HG03139 (cell line): ENCODE results near the gene GADD45GIP1.
"Not testable (repeated sequence)": the region's sequence is repeated elsewhere in the genome, so short reads cannot be mapped to it uniquely, and the experiment has no call there.

Experiments
- ATAC-seq: cut with Tn5 transposase; IDR thresholded peaks from one replicate; pipeline ENCODE4 v1.9.1; 2021; ENCODE audit not compliant: unreplicated experiment

GADD45GIP1 gene

DNA sequence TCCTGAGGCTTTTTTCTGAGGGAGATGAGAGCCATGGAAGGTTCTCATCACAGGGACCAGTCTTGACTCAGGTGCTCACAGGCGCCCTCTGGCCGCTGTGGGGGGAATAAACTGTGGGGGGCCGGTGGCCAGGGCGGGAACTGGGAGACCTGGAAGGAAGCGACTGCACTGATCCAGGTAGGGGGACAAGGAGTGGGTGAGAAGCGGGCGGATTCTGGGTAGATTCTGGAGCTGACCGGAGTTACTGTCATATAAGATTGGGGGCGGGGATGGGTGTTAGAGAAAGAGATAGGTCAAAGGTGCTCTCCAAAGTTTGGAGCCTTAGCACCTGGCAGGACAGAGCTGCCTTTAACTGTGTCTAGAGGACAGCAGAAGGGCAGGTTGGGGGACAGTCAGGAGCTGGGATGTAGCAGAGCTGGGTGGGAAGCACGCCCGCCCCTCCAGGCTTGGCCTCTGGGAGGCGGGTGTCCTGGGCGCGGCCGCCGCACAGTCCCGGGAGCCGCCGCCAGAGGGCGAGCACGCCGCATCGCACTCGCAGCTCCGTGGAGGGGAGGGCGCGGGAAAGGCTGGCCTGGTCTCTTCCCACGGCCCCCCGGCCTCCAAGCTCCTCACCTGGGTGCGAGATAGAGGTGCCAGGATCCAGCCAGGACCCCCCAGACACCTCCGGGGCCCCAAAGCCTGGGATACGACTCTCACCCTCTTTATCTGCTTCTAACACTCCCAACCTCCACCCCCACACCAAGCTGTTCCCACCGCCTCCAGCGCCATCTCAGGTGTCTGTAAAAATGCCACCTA lies 8.2 kb upstream of the GADD45GIP1 start:
- no peak for ATAC-seq

DNA sequence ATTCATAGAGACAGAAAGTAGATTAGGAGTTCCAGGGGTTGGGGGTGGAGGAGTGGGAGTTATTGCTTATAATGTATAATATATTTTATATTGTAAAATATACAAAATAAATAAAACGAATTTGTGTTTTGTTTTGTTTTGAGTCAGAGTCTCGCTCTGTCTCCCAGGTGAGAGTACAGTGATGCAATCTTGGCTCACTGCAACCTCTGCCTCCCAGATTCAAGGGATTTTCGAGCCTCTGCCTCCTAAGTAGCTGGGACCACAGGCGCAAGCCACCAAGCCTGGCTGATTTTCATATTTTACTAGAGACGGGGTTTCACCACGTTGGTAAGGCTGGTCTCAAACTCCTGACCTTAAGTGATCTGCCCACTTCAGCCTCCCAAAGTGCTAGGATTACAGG lies 2.5 kb upstream of the GADD45GIP1 start:
- no peak for ATAC-seq

DNA sequence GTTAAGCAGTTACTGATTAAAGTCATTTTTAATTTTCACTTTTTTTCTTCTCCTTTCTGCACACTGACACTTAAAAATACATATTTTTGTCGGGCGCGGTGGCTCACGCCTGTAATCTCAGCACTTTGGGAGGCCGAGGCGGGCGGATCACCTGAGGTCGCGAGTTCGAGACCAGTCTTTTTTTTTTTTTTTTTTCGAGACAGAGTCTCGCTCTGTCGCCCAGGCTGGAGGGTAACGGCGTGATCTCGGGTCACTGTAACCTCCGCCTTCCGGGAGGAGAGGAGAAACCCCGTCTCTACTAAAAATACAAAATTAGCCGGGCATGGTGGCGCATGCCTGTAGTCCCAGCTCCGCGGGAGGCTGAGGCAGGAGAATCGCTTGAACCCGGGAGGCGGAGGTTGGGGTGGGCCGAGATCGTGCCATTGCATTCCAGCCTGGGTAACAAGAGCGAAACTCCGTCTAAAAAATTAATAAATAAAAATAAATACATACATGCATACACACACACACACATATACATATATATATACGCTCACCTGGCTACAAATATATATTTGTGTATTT lies 448 bp upstream of the GADD45GIP1 start:
- ATAC-seq = not testable (repeated sequence)

DNA sequence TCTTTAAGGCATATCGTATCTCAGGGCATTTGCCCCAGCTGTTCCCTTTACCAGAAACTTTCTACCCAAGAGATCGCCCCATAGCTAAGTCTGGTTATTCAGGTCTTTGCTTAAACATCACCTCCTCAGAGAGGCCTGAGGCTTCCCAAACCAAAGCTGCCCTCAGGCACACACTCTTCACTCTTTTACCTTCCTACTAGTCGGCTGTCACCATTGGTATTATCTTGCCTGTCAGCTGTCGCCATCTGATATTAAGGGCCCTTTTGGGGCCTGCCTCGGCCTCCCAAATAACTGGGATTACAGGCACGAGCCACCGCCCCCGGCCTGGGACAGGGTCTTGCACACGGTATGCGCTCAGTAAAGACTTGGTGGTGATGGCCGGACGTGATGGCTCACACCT lies 1.0 kb downstream of the GADD45GIP1 start:
- ATAC-seq = no peak

DNA sequence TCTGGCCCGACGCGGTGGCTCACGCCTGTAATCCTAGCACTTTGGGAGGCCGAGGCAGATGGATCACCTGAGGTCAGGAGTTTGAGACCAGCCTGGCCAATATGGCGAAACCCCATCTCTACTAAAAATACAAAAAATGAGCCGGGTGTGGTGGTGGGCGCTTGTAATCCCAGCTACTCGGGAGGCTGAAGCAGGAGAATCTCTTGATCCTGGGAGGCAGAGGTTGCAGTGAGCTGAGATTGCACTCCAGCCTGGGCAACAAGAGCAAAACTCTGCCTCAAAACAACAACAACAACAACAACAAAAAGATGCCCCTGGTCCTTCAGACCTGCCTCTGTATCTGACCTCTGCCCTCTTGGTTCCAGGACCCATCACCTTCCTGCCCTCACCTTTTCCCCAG lies 1.4 kb downstream of the GADD45GIP1 start:
- ATAC-seq = not testable (repeated sequence)

DNA sequence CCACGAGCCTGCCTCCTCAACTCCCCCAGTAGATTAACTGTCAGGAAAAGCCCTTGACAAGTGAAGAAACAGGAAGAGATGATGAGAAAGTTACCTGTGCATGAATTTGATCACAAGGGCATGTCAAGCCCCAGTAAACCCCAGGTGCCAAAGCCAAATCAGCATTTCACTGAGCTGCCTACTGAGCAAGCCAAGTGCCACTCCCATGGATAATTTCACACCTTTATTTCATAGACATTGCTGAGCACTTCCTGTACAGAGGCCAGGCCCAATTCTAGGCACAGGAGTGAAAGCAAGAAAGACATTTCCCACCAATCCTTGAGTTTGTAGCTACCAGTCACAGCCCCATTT lies 2.4 kb downstream of the GADD45GIP1 start:
- ATAC-seq = no peak

DNA sequence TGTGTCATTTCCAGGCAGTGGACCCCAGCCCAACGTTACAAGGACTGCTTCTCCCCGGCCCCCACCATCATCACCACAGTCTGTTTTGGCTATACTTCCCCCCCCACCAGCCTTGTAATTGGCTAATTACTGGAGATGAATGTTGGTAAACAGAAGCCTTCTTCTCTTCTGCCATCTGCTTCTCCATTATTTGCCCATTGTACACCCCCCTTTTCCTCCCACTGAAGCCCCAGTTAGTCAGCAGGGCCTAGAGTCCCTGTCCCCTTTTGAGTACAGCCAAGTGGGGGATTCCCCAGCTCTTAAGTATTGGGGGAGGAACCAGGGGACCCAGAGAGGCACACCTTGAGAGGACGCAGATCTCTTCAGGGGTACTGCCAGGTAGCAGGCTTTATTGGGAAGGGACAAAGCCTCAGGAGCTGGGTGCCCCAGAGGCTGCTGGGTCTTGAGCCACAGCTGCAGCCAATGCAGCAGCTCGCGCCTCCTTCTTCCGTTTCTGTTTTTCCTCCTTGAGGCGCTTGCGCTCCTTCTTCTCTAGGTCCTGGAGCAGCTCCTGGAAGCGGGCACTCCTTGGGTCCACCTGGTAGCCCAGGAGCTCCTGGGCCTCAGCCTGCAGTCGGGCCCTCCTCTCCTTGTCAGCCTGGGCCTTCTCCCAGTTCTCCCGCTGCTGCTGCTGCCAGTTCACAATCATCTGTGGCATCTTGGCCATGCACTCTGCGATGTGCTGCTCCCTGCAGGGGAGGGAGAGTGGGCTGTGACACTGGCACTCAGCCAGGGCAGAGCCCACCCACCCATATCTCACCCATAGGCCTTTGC lies 3.0 kb downstream of the GADD45GIP1 start:
- no peak for ATAC-seq

DNA sequence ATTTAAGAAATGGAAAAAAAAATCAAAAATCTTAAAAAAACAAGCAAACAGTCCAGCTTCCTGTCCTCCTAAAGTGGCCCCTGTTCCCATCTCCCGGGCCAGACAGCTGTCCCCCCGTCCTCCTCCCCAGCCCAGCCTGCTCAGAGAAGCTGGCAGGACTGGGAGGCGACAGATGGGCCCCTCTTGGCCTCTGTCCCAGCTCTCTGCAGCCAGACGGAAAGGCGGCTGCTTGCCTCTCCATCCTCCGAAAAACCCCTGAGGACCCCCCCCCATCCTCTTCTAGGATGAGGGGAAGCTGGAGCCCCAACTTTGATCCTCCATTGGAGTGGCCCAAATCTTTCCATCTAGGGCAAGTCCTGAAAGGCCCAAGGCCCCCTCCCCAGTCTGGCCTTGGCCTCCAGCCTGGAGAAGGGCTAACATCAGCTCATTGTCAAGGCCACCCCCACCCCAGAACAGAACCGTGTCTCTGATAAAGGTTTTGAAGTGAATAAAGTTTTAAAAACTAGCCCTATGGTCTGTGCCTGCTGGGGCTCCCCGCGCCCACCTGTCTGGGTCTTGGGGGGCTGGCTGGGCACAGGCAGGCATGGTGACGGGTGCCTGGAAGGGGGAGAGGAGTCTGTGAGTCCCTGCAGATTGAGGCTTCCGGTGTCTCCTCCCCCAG lies 3.8 kb downstream of the GADD45GIP1 start:
- ATAC-seq = no peak

DNA sequence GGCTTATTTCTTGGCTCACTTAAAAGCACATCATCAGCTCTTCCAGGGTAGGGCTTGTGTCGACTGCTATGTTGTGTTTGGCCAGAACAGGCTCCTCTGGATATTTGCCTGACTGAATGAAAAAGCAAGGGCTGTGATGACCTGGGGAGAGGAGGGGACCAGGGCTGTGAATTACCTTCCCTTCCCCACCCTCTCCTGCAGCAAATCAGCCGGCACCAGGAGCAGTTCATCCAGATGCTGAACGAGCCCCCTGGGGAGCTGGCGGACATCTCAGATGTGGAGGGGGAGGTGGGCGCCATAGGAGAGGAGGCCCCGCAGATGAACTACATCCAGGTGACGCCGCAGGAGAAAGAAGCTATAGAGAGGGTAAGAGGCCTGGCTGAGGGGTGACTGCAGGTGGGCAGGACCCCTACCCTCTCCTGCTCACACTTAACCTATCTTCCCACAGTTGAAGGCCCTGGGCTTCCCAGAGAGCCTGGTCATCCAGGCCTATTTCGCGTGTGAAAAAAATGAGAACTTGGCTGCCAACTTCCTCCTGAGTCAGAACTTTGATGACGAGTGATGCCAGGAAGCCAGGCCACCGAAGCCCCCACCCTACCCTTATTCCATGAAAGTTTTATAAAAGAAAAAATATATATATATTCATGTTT lies 4.4 kb downstream of the GADD45GIP1 start:
- ATAC-seq = no peak

DNA sequence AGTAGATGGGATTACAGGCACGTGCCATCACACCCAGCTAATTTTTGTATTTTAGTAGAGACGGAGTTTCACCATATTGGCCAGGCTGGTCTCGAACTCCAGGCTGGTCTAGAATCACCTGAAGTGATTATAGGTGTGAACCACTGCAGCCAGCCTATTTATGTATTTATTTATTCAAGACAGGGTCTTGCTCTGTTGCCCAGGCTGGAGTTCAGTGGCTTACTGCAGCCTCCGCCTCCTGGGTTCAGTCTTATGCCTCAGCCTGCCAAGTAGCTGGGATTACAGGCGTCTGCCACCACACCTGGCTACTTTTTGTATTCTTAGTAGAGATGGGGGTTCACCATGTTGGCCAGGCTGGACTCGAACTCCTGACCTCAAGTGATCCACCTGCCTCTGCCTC lies 5.0 kb downstream of the GADD45GIP1 start:
- not testable (repeated sequence) for ATAC-seq

DNA sequence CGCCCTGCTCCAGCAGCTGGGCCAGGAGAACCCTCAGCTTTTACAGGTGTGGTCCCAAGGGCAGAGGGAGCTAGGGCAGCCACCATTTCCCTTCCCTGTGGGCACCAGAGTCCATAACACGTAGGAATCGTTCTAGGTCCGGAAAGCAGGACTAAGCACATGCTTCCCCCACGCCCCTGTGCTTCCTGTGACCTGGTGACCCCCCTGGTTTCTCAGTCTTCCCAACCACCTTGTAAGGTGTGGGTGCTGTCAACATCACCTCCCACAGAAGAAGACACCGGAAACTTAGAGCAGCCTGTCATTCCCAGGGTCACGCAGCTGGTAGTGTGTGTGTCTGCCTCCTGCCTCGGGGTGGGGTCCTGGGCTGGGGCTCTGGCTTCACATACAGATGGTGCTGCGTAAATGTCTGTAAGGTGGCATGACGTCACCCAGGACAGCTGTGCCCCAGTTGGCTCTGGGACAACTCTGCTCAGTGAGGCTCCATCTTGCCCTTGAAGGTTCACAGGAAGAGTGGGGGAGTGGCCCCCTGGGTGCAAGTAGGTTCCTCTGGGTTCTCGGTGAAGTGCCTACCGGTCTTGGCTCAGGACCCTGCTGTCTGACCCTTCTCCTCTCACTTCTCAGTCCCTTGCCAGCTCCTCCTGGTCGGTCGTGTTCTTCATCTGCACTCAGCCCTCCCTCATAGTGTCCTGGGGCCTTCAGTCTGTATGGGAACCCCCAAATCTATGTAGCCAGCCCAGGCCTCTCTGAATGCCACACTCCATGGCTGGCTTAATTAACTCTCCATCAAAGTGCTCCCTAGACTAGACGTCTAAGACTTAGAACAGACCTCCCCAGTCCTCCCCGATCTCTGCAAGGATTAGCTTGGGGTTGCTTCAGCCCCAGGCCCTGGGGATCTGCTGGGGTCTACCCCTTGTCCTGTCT lies 7.4 kb downstream of the GADD45GIP1 start:
- ATAC-seq = no peak

DNA sequence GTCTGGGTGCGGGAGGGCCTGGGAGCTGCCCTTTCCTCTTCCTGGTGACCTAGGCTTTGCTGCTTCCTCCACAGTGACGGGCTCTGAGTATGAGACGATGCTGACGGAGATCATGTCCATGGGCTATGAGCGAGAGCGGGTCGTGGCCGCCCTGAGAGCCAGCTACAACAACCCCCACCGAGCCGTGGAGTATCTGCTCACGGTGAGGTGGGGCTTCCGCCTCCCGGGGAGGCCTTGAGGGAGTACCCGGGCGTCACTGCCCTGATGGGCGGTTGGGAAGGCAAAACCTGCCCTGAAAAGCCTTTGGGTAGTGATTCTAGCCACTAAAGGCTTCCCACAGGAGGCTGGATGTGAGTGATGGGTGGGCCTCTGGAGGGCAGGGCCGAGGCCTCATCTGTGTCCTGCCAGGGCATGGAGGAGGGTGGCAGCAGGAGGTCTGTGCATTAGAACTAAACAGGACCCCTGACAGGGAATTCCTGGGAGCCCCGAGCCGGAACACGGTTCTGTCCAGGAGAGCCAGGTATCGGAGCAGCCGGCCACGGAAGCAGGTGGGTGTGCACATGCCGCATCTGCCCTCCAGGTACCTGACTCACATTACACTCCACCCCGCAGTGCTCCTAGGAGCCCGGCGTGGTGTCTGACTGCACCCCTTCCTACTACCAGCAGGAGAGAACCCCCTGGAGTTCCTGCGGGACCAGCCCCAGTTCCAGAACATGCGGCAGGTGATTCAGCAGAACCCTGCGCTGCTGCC lies 8.2 kb downstream of the GADD45GIP1 start:
- ATAC-seq = no peak

DNA sequence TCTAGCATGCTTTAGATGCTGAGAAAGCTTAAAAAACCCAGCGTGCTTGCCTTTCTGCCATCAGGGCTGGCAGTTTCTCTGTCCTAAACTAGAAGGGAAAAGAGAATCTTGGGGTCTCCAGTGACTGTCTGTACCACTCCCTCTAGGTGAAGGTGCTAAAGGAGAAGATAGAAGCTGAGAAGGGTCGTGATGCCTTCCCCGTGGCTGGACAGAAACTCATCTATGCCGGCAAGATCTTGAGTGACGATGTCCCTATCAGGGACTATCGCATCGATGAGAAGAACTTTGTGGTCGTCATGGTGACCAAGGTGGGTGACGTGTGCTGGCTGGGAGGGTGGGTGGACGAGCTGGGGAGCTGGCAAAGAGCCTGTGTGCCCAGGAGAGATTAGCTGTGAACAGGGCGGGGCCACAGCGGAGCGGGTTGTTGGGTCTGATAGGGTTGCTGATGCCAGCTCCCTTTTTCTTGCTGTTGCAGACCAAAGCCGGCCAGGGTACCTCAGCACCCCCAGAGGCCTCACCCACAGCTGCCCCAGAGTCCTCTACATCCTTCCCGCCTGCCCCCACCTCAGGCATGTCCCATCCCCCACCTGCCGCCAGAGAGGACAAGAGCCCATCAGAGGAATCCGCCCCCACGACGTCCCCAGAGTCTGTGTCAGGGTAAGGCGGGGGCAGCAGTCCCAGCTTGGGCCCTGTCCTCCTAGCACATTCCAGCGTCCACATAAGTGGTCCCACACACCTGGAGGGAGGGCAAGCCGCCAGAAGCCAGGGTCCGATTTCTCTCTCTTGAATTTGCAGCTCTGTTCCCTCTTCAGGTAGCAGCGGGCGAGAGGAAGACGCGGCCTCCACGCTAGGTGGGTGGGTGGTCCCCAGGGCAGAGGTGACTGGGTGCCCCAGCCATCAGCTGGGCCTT lies 9.1 kb downstream of the GADD45GIP1 start:
- ATAC-seq = no peak

DNA sequence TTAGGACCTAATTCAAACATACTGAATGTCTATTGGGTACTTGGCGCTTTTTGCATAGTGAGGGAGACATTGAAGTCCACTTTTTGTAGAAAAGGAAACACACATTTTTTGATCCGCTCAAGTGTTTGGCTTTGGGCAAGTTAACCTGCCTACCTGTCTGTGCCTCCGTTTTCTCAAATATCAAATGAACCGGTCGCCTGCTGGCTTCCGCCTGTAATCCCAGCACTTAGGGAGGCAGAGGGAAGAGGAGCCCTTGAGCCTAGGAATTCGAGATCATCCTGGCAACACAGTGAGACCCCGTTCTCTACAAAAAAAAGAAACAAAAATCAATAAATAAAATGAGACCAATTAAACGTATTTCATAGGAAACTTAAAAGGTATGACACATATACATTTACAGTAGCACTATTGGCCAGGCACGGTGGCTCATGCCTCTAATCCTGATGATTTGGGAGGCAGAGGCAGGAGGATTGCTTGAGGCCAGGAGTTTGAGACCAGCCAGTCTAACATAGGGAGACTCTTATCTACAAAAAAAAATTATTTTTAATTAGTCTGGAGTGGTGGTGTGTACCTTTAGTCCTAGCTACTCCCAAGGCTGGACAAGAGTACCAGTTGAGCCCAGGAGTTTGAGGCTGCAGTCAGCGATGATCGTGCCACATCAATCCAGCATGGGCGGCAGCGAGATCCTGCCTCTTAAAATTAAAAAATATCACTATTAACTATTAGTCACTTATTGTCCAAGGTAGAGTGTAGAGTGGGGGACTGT lies 10.1 kb downstream of the GADD45GIP1 start:
- ATAC-seq = no peak

DNA sequence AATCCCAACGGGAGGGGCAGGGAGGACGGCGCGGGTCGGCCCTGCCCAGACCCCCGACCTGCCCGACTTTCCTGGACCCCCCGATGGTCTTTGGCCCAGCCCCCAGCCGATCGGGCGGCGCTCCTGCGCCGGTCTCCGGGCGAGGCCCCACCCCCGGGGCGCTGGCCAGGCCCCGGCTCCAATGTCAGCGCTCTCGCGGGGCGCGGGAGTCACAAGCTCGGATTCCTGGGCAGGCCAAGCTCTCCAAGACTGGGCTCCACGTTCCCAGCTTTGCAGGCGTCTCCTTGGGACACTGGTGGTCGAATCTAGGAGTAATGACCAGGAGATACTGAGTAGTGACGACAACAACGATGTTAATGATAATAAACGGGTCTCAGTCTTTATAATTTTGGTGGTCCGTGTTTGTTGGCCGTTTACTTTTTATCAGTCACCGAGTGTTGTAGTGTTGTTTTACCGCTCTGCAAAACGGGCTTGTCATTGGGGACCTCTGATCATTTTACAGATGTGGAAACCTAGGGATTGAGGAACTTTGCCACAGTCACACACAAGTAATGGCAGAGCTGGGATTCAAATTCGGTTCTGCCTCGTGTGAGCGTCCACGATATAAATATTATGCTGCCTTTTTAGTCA lies 10.8 kb downstream of the GADD45GIP1 start:
- peak; percentile 17 for ATAC-seq

DNA sequence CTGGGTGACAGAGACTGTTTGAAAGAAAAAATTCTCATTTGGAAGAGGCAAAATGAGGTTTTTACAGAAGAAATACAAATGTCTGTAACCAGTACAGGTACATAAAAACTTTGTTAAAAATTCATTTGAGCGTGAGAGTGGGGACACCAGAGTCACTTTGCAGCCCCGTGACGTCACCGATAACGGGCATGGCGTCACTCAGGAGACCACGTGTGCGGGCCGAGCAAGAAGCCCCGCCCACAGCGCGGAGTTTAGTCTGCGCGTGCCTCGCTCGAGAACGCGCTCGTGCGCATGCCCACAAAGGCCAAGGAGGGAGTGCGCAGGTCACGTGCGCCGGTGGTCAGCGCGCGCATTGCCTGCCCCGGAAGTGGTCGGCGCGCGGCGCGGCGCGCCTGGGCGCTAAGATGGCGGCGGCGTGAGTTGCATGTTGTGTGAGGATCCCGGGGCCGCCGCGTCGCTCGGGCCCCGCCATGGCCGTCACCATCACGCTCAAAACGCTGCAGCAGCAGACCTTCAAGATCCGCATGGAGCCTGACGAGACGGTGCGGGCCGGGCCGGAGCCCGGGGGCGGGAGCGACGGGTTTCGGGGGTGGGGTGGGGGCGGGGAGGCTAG lies 11.4 kb downstream of the GADD45GIP1 start, which contains the start of gene RAD23A:
RAD23A (plus strand) TSS at position 384 of the 613 bp plus-strand sequence; CDS start at position 471, 87 bp downstream.
- peak; percentile 72 for ATAC-seq
